HepG2 (cell line): Measurements from ENCODE around the gene MBD3. TPM values are rescaled to one million over a fixed set of nuclear protein-coding genes. Genes with fewer than 3 reads are reported as not detected.

Source experiments
- DNMT3B ChIP-seq: conservative IDR thresholded peaks from 2 replicates; pipeline ENCODE4 v1.6.1; 2016; ENCODE audit warnings: missing biosample characterization, control low read depth
- KLF11 ChIP-seq: IDR thresholded peaks from 2 replicates; pipeline ENCODE4 v1.6.1; 2016; ENCODE audit warnings: missing compliant biosample characterization
- KMT2A ChIP-seq: sonication (generic); formaldehyde crosslinking; IDR thresholded peaks from 2 replicates; pipeline ENCODE4 v1.4.0; 2020; ENCODE audit warnings: missing genetic modification reagents
- NFIB ChIP-seq: sonication (generic); formaldehyde crosslinking; IDR thresholded peaks from 2 replicates; pipeline ENCODE4 v1.9.0; 2021; ENCODE audit warnings: missing genetic modification reagents, mild to moderate bottlenecking, borderline replicate concordance
- PAXIP1 ChIP-seq: sonication (generic); formaldehyde crosslinking; conservative IDR thresholded peaks from 2 replicates; pipeline ENCODE4 v1.4.0; 2020; ENCODE audit warnings: mild to moderate bottlenecking, missing genetic modification reagents, moderate library complexity
- PBX2 ChIP-seq: IDR thresholded peaks from 2 replicates; pipeline ENCODE4 v1.6.1; 2016; ENCODE audit warnings: control low read depth
- POGK ChIP-seq: sonication (generic); formaldehyde crosslinking; conservative IDR thresholded peaks from 2 replicates; pipeline ENCODE4 v1.8.0; 2022; ENCODE audit warnings: mild to moderate bottlenecking, moderate library complexity, missing genetic modification reagents
- RAD21 ChIP-seq: fragments of 450-650 bp; formaldehyde crosslinking; IDR thresholded peaks from 2 replicates; pipeline ENCODE4 v1.5.0; 2020; ENCODE audit warnings: mild to moderate bottlenecking
- REL ChIP-seq: sonication (generic); formaldehyde crosslinking; conservative IDR thresholded peaks from 2 replicates; pipeline ENCODE4 v1.8.0; 2022; ENCODE audit warnings: mild to moderate bottlenecking, missing genetic modification reagents, moderate library complexity
- SIX1 ChIP-seq: sonication (generic); formaldehyde crosslinking; IDR thresholded peaks from 2 replicates; pipeline ENCODE4 v1.4.0; 2020; ENCODE audit warnings: missing genetic modification reagents, borderline replicate concordance
- SMC3 ChIP-seq: IDR thresholded peaks from 2 replicates; pipeline ENCODE4 v1.6.1; 2011; ENCODE audit warnings: low read length, improper control_type of control experiment
- TARDBP ChIP-seq: sonication (generic); formaldehyde crosslinking; IDR thresholded peaks from 2 replicates; pipeline ENCODE4 v1.8.0; 2022; ENCODE audit warnings: mild to moderate bottlenecking, missing genetic modification reagents
- XRCC5 ChIP-seq: fragments of 200-400 bp; formaldehyde crosslinking; optimal IDR thresholded peaks from 2 replicates; pipeline ENCODE3; 2017; ENCODE audit warnings: mild to moderate bottlenecking, low read length
- ZC3H4 ChIP-seq: sonication (generic); formaldehyde crosslinking; IDR thresholded peaks from 2 replicates; pipeline ENCODE4 v1.4.0; 2020; ENCODE audit warnings: missing genetic modification reagents, borderline replicate concordance
- ZFP91 ChIP-seq: sonication (generic); formaldehyde crosslinking; IDR thresholded peaks from 2 replicates; pipeline ENCODE4 v1.9.0; 2022; ENCODE audit warnings: missing genetic modification reagents, mild to moderate bottlenecking, borderline replicate concordance
- ZNF224 ChIP-seq: sonication (generic); formaldehyde crosslinking; IDR thresholded peaks from 2 replicates; pipeline ENCODE4 v1.5.0; 2020; ENCODE audit warnings: mild to moderate bottlenecking, missing genetic modification reagents
- ZNF232 ChIP-seq: sonication (generic); formaldehyde crosslinking; IDR thresholded peaks from 2 replicates; pipeline ENCODE4 v1.4.0; 2020; ENCODE audit warnings: missing genetic modification reagents, borderline replicate concordance
- ZNF280B ChIP-seq: sonication (generic); formaldehyde crosslinking; IDR thresholded peaks from 2 replicates; pipeline ENCODE4 v1.5.0; 2020; ENCODE audit warnings: missing genetic modification reagents, mild to moderate bottlenecking, borderline replicate concordance
- ZNF441 ChIP-seq: sonication (generic); formaldehyde crosslinking; IDR thresholded peaks from 2 replicates; pipeline ENCODE4 v1.7.0; 2021; ENCODE audit warnings: missing genetic modification reagents, borderline replicate concordance
- ZNF724P ChIP-seq: sonication (generic); formaldehyde crosslinking; IDR thresholded peaks from 2 replicates; pipeline ENCODE4 v1.8.0; 2022; ENCODE audit warnings: missing genetic modification reagents, borderline replicate concordance
- polyA plus RNA-seq, 8 experiments: library from polyadenylated mRNA; depleted of rRNA in 3 of 8; stranded (reverse) in 7 of 8; unstranded in 1 of 8; fragments of >200 nt; fragmentation: Illumina TruSeq in 4 of 8; extraction: Trizol in 4 of 8; gene quantifications; 2 replicates each; pipeline versions ENCODE4 v1.2.1 to v1.2.3, GENCODE V29; 2011 to 2016; ENCODE audit warnings: low read depth in 4 of 8, missing spikeins in 1 of 8, mixed read lengths in 1 of 8; ENCODE audit not compliant: insufficient read depth in 1 of 8
- total RNA-seq, 5 experiments: library from RNA; depleted of rRNA; stranded (reverse); fragments of >200 nt; fragmentation: Illumina TruSeq; extraction: Trizol; gene quantifications; 2 replicates each; pipeline ENCODE4 v1.2.3, GENCODE V29; 2016; ENCODE audit warnings: low read depth in 1 of 5

The MBD3 gene
- total and polyA plus RNA-seq, 2 of the 13 experiments (the other 11 are each of a cell fraction or from before 2014, with no cell fraction given): 21.2 to 76.9 TPM

- TF ChIP-seq KLF11 (CRISPR knock-in tag): peak; percentile 5; the same call in 1 of the 2 replicates
- TF ChIP-seq XRCC5: peak; percentile 41
- TF ChIP-seq RAD21 (CRISPR knock-in tag): no peak
- TF ChIP-seq ZFP91: peak; percentile 19; the same call in 1 of the 2 replicates
- TF ChIP-seq PBX2 (CRISPR knock-in tag): no peak
- no peak for TF ChIP-seq REL (CRISPR knock-in tag)
- 0 out of 2 replicates have a peak, but pooled peaks have one; percentile 1 for TF ChIP-seq ZNF232
- 0 out of 2 replicates have a peak, but pooled peaks have one; percentile 6 for TF ChIP-seq POGK (CRISPR knock-in tag)
- TF ChIP-seq ZC3H4 (CRISPR knock-in tag): peak; percentile 34; the same call in 1 of the 2 replicates
- TF ChIP-seq ZNF441: 0 out of 2 replicates have a peak, but pooled peaks have one; percentile 27
- TF ChIP-seq DNMT3B (CRISPR knock-in tag): no peak
- no peak; the same call in 1 of the 2 replicates for TF ChIP-seq TARDBP (CRISPR knock-in tag)
- TF ChIP-seq PAXIP1 (CRISPR knock-in tag): 0 out of 2 replicates have a peak, but pooled peaks have one; percentile 18
- TF ChIP-seq ZNF280B (CRISPR knock-in tag): no peak
- no peak for TF ChIP-seq SIX1 (CRISPR knock-in tag)
- no peak for TF ChIP-seq ZNF724P (CRISPR knock-in tag)
- TF ChIP-seq SMC3: no peak
- TF ChIP-seq KMT2A (CRISPR knock-in tag): peak; percentile 30; the same call in 1 of the 2 replicates
- no peak for TF ChIP-seq NFIB (CRISPR knock-in tag)
- no peak for TF ChIP-seq ZNF224 (CRISPR knock-in tag)
Measured at GRCh38 chr19:1591421-1592023, 1.1 kb downstream of the MBD3 start (continued).
